RWPE2 (cell line): ENCODE results near the gene GID8.

Experiments used
- ATAC-seq: fragments of 200-7000 bp; cut with Tn5 transposase; 3 replicates; pipeline ENCODE4 v1.9.1; 2021; ENCODE audit warnings: low read depth
- DNase-seq: peaks from one replicate; pipeline ENCODE4 v3.0.0-alpha.2; 2020; ENCODE audit warnings: low spot score
- H3K27ac ChIP-seq: fragments of 450-650 bp; 2 replicates; pipeline ENCODE4 v1.5.1; 2017; ENCODE audit warnings: mild to moderate bottlenecking; ENCODE audit not compliant: poor library complexity, severe bottlenecking
- H3K27me3 ChIP-seq: fragments of 250-450 bp; sonication (Bioruptor Pico); 2 replicates; pipeline ENCODE4 v1.5.1; 2021; ENCODE audit warnings: mild to moderate bottlenecking, moderate library complexity; ENCODE audit not compliant: insufficient read depth, poor library complexity, severe bottlenecking
- H3K36me3 ChIP-seq: fragments of 250-450 bp; sonication (Bioruptor Pico); 2 replicates; pipeline ENCODE4 v1.5.1; 2020; ENCODE audit warnings: low read depth, mild to moderate bottlenecking, moderate library complexity
- H3K4me1 ChIP-seq: fragments of 250-450 bp; sonication (Bioruptor Pico); 2 replicates; pipeline ENCODE4 v1.5.1; 2021; ENCODE audit warnings: mild to moderate bottlenecking, moderate library complexity; ENCODE audit not compliant: insufficient read depth, poor library complexity, severe bottlenecking
- H3K4me3 ChIP-seq: fragments of 250-450 bp; sonication (Bioruptor Pico); 2 replicates; pipeline ENCODE4 v1.5.1; 2021; ENCODE audit warnings: mild to moderate bottlenecking, moderate library complexity; ENCODE audit not compliant: severe bottlenecking
- H3K9me3 ChIP-seq: fragments of 250-450 bp; sonication (Bioruptor Pico); 2 replicates; pipeline ENCODE4 v1.5.1; 2021; ENCODE audit warnings: mild to moderate bottlenecking, moderate library complexity; ENCODE audit not compliant: severe bottlenecking
- CTCF ChIP-seq: fragments of 450-650 bp; IDR thresholded peaks from one replicate; pipeline ENCODE4 v1.5.1; 2017; ENCODE audit warnings: mild to moderate bottlenecking, moderate library complexity; ENCODE audit not compliant: poor library complexity, severe bottlenecking

GID8 gene

GRCh38 chr20:62947532-62948300, 9.8 kb downstream of the GID8 start:
- Histone ChIP-seq H3K4me1 (no peaks in the 10 kb centered on the region), H3K4me3 (no peak overlapping the region), H3K27me3 (no peaks in the 10 kb centered on the region), H3K27ac (no peak overlapping the region), H3K36me3 (peaks cover 66% of the 10 kb centered on the region), H3K9me3 (no peaks in the 10 kb centered on the region)
- no peak for TF ChIP-seq CTCF
- DNase-seq (peak; percentile 68), ATAC-seq (no peak)

DNA sequence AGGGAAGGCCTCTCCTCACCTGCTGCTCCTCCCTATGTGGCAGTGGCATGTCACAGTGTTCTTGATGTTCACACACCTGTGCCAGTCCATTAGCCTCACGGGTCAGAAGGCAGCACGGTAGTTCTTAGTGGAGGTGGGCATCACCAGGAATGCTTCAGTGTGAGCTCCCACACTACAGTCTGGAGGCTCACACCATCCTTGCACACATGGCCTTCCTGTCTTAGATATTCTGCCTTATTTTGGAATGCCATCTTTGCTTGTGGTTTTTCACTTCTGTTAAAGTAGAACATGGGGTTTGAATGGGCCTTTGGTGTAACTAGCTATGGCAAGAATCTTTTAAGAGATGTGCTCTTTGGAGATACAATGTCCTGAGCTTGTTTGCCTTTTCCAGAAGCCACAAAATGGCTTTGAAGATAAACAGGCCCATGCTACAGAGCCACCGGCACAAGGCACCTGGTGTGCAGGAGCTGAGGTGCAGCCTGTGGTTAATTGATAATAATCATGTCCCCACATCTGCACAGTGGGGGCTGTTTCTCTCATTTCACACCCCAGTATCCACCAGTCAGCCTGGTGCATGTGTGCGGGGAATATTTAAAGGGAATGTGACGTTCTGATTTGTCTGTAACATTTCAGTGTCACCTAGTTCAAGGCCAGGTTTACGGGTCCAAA, 11.3 kb downstream of the GID8 start:
- H3K27me3 ChIP-seq: no peaks in the 10 kb centered on the region
- no peak overlapping the region for H3K27ac ChIP-seq
- H3K4me1 ChIP-seq: no peaks in the 10 kb centered on the region
- ATAC-seq (no peak), DNase-seq (no peak)
- H3K9me3 ChIP-seq: no peaks in the 10 kb centered on the region
- peaks cover 52% of the 10 kb centered on the region for H3K36me3 ChIP-seq
- TF ChIP-seq CTCF: no peak
- no peak overlapping the region for H3K4me3 ChIP-seq

DNA sequence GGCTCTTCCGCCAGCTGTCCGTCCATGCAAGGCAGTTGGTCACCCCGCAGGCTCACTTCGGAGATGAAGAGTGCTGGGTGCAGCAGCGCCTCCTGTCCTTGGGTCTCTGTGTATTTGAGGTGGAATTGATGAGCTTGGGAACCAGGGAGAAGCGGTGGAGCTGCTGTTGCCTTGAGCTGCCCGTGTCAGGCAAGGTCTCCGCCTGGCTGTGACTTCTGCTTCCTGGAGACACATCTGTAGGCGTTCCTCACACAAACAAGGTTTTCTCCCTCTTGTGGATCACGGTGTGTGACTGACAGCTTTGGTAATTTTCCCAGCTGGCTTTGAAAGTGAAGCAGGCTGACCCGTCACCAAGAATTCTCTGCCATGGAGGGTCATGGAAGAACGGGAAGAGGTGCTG, 12.0 kb downstream of the GID8 start:
- TF ChIP-seq CTCF: no peak
- Histone ChIP-seq H3K4me1 (no peaks in the 10 kb centered on the region), H3K36me3 (peaks cover 45% of the 10 kb centered on the region), H3K27ac (no peak overlapping the region), H3K9me3 (no peaks in the 10 kb centered on the region), H3K4me3 (no peak overlapping the region), H3K27me3 (no peaks in the 10 kb centered on the region)
- no peak for ATAC-seq
- no peak for DNase-seq

DNA sequence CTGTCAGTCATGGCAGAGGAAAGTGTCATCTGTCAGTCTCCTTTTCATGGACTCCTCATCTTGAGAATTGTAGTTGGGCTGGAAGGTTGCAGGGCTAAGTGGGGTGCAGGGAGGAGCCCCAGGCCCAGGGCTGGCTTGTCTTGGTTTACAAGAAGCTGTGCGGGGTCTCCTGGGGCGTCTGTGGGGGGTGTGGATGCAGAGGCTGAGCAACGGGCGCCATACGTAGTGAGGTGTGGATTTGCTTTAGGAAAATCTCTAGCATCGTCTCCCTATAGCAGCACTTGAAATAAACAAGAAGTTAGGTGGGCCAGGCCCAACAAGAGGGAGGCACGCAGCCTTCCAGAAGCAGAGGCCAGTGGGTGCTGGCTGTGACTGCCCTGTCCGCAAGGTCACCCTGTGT, 12.8 kb downstream of the GID8 start:
- TF ChIP-seq CTCF: no peak
- Histone ChIP-seq H3K36me3 (peaks cover 37% of the 10 kb centered on the region), H3K27ac (no peak overlapping the region), H3K4me1 (no peaks in the 10 kb centered on the region), H3K9me3 (no peaks in the 10 kb centered on the region), H3K27me3 (no peaks in the 10 kb centered on the region), H3K4me3 (no peak overlapping the region)
- ATAC-seq (no peak), DNase-seq (peak; percentile 80)
